Uterus (tissue), 4 donors: ENCODE data around the gene C19orf44. TPM values are rescaled to one million over a fixed set of nuclear protein-coding genes. Genes with fewer than 3 reads are reported as not detected.

ENCODE experiments used
- DNase-seq, 2 donors: peaks; one replicate each; pipeline ENCODE4 v3.0.0-alpha.2; 2019 to 2020
- H3K27ac ChIP-seq, 2 donors: fragments of 200-600 bp; sonication (generic); 1 replicate in 1 of 2; 2 replicates in 1 of 2; pipeline ENCODE4 v1.5.1; 2016 to 2018
- H3K27me3 ChIP-seq, 2 donors: fragments of 200-600 bp; sonication (generic); one replicate each; pipeline ENCODE4 v1.5.1; 2018 to 2019; ENCODE audit warnings: control low read depth in 1 of 2
- H3K36me3 ChIP-seq, 2 donors: fragments of 200-600 bp; sonication (generic); one replicate each; pipeline ENCODE4 v1.5.1; 2019; ENCODE audit warnings: control low read depth in 1 of 2
- H3K4me1 ChIP-seq, 2 donors: fragments of 200-600 bp; sonication (generic); one replicate each; pipeline ENCODE4 v1.5.1; 2018 to 2019; ENCODE audit warnings: control low read depth in 1 of 2
- H3K4me3 ChIP-seq, 2 donors: fragments of 200-600 bp; sonication (generic); 1 replicate in 1 of 2; 2 replicates in 1 of 2; pipeline ENCODE4 v1.5.1; 2018 to 2019; ENCODE audit warnings: mild to moderate bottlenecking in 1 of 2
- H3K9me3 ChIP-seq, 2 donors: fragments of 200-600 bp; sonication (generic); one replicate each; pipeline ENCODE4 v1.5.1; 2019; ENCODE audit warnings: control low read depth in 1 of 2
- CTCF ChIP-seq, 4 experiments: fragments of 200-600 bp in 2 of 4; fragments of 450-650 bp in 2 of 4; sonication (generic) in 2 of 4; IDR thresholded peaks; one replicate each; pipeline ENCODE4 v1.5.1; 2016 to 2019; ENCODE audit warnings: antibody characterized with exemption in 4 of 4, mild to moderate bottlenecking in 2 of 4, moderate library complexity in 1 of 4
- POLR2A ChIP-seq, 2 donors: fragments of 450-650 bp; IDR thresholded peaks; one replicate each; pipeline ENCODE4 v1.6.1; 2016; ENCODE audit warnings: antibody characterized with exemption in 2 of 2, mild to moderate bottlenecking in 1 of 2, moderate library complexity in 1 of 2
- intact Hi-C: fragments of 100-400 bp; cut with DNase I; formaldehyde crosslinking; loops from one replicate; pipeline ENCODE4 v1.15.1; 2023; ENCODE audit warnings: low total_unique reads
- total RNA-seq, 4 donors: library from RNA; depleted of rRNA in 3 of 4; stranded (reverse); fragments of >200 nt in 3 of 4; gene quantifications; one replicate each; pipeline versions ENCODE4 v1.1.0 to v1.2.4, GENCODE V29; 2014 to 2023
- donor health status: DM: yes; HTN: yes; CAD: no.

C19orf44 gene
- total RNA-seq, 4 donors from 2014 or later, result 0.26 to 11.9 (median 7.5) TPM

GRCh38 chr19:16458391-16459341 is 37.5 kb upstream of the C19orf44 start:
- Histone ChIP-seq H3K27ac (peak overlapping the region; percentile 62 to 63), H3K4me3 (no peak overlapping the region), H3K4me1 (peaks cover 0 to 9% of the 10 kb centered on the region in 2 donors), H3K27me3 (no peaks in the 10 kb centered on the region), H3K36me3 (no peaks in the 10 kb centered on the region), H3K9me3 (no peaks in the 10 kb centered on the region)
- no peak for DNase-seq
- no peak for TF ChIP-seq POLR2A (IDR thresholded peaks at IDR 0.05)
- TF ChIP-seq CTCF (IDR thresholded peaks at IDR 0.05), result no peak
- intact Hi-C loops, result no loop called here

GRCh38 chr19:16459680-16460079 is 36.5 kb upstream of the C19orf44 start:
- H3K27me3 ChIP-seq, result no peaks in the 10 kb centered on the region
- H3K27ac ChIP-seq, result no peak overlapping the region
- no peak for DNase-seq
- intact Hi-C loops, result no loop called here
- H3K4me1 ChIP-seq, result peaks cover 4 to 9% of the 10 kb centered on the region in 2 donors
- TF ChIP-seq POLR2A (IDR thresholded peaks at IDR 0.05) (no peak), CTCF (IDR thresholded peaks at IDR 0.05) (no peak)
- H3K4me3 ChIP-seq, result no peak overlapping the region
- no peaks in the 10 kb centered on the region for H3K9me3 ChIP-seq
- H3K36me3 ChIP-seq, result no peaks in the 10 kb centered on the region

GRCh38 chr19:16460454-16460853 is 35.7 kb upstream of the C19orf44 start:
- H3K27ac ChIP-seq, result no peak overlapping the region
- no peaks in the 10 kb centered on the region for H3K9me3 ChIP-seq
- intact Hi-C loops, result no loop called here
- no peaks in the 10 kb centered on the region for H3K27me3 ChIP-seq
- H3K4me3 ChIP-seq, result no peak overlapping the region
- peaks cover 4 to 9% of the 10 kb centered on the region in 2 donors for H3K4me1 ChIP-seq
- TF ChIP-seq CTCF (IDR thresholded peaks at IDR 0.05), result no peak
- no peak for TF ChIP-seq POLR2A (IDR thresholded peaks at IDR 0.05)
- H3K36me3 ChIP-seq, result no peaks in the 10 kb centered on the region
- DNase-seq, result no peak

GRCh38 chr19:16461630-16462051 is 34.6 kb upstream of the C19orf44 start:
- Histone ChIP-seq H3K4me3 (no peak overlapping the region), H3K27ac (no peak overlapping the region)

More at GRCh38 chr19:16461630-16462051, 34.6 kb upstream of the C19orf44 start:
- H3K36me3 ChIP-seq, result no peaks in the 10 kb centered on the region
- no peaks in the 10 kb centered on the region for H3K9me3 ChIP-seq
- TF ChIP-seq POLR2A (IDR thresholded peaks at IDR 0.05) (no peak), CTCF (IDR thresholded peaks at IDR 0.05) (no peak)
- intact Hi-C loops, result no loop called here
- peaks cover 4 to 8% of the 10 kb centered on the region in 2 donors for H3K4me1 ChIP-seq
- no peak for DNase-seq
- H3K27me3 ChIP-seq, result no peaks in the 10 kb centered on the region
